ENCODE measurements around the gene COBL. TPM values are rescaled to one million over a fixed set of nuclear protein-coding genes. Genes with fewer than 3 reads are reported as not detected.

The COBL gene
- total and polyA plus RNA-seq, 2 of the 8 experiments (the other 6 are each of a cell fraction or from before 2014, with no cell fraction given), result 13.8 to 40.4 TPM

GRCh38 chr7:51298912-51299311 is 17.7 kb downstream of the COBL start:
- Histone ChIP-seq H2BK15ac (ENCODE audit: low read length) (0 out of 2 replicates have a peak overlapping the region, but pooled peaks have one; percentile 12), H3K27ac (ENCODE audit: low read depth, low read length) (no peak overlapping the region), H2BK12ac (ENCODE audit: low read depth, low read length) (peak overlapping the region; percentile 73; the same call in 1 of the 2 replicates), H3K79me1 (ENCODE audit: low read depth, low read length) (peaks cover 5% of the 10 kb centered on the region; the same call in 1 of the 2 replicates), H3K14ac (ENCODE audit: insufficient read length) (no peak overlapping the region), H3K36me3 (ENCODE audit: control insufficient read depth in 2 of 4, insufficient read depth in 4 of 4, low read length in 3 of 4) (no peaks in the 10 kb centered on the region), H3K79me2 (ENCODE audit: control insufficient read depth in 1 of 2, insufficient read depth in 2 of 2, low read length in 2 of 2) (peaks cover 6 to 83% of the 10 kb centered on the region in 2 experiments; a peak in 3 of 4 replicates), H3K9me3 (ENCODE audit: insufficient read depth in 2 of 2, low read depth in 1 of 2, low read length in 1 of 2) (no peaks in the 10 kb centered on the region), H2BK5ac (ENCODE audit: low read depth, low read length) (peak overlapping the region; percentile 64), H4K8ac (ENCODE audit: extremely low read depth, insufficient read depth, low read length) (no peak overlapping the region), H3K4me1 (replicated peaks in 1 of 4; ENCODE audit: control insufficient read depth in 3 of 4, insufficient read depth in 4 of 4, low read length in 3 of 4) (peaks cover 0 to 6% (median 5%) of the 10 kb centered on the region in 4 experiments; a peak in 3 of 7 replicates), H2BK20ac (ENCODE audit: low read length) (0 out of 2 replicates have a peak overlapping the region, but pooled peaks have one; percentile 36), H3K27me3 (replicated peaks in 1 of 4; ENCODE audit: control insufficient read depth in 3 of 4, extremely low read depth in 1 of 4, insufficient read depth in 3 of 4, low read length in 3 of 4) (no peaks in the 10 kb centered on the region), H4K91ac (replicated peaks; ENCODE audit: insufficient read length, low read length) (peak overlapping the region; percentile 53), H3K23me2 (ENCODE audit: low read depth, low read length) (no peaks in the 10 kb centered on the region), H2AK5ac (ENCODE audit: low read depth, low read length) (peak overlapping the region; percentile 43; the same call in 1 of the 2 replicates), H3K56ac (replicated peaks; ENCODE audit: insufficient read length, low read depth, low read length) (no peak overlapping the region), H3K4ac (replicated peaks; ENCODE audit: insufficient read length, low read depth, low read length) (no peak overlapping the region), H2BK120ac (replicated peaks; ENCODE audit: low read depth, low read length) (no peak overlapping the region), H3K18ac (ENCODE audit: extremely low read depth, low read length) (no peak overlapping the region), H4K20me1 (replicated peaks in 1 of 2; ENCODE audit: control insufficient read depth in 1 of 2, insufficient read depth in 2 of 2, low read length in 2 of 2) (peaks cover 0 to 5% of the 10 kb centered on the region in 2 experiments), H4K5ac (ENCODE audit: insufficient read length, low read depth, low read length) (no peak overlapping the region), H2AFZ (ENCODE audit: low read length) (no peak overlapping the region), H3K23ac (ENCODE audit: insufficient read length) (no peak overlapping the region), H3K4me2 (ENCODE audit: insufficient read depth in 1 of 2, low read depth in 2 of 2, low read length in 2 of 2) (no peak overlapping the region), H3K4me3 (ENCODE audit: extremely low read depth in 1 of 4, insufficient read depth in 2 of 4, low read depth in 3 of 4, low read length in 4 of 4) (no peak overlapping the region), H3K9ac (replicated peaks in 1 of 4; ENCODE audit: extremely low read depth in 1 of 4, low read depth in 3 of 4, low read length in 3 of 4) (no peak overlapping the region)
- FAIRE-seq, result no peak
- 93% methylated on average over 5 of the region's 5 CpGs; no CpG with 5 or more reads in 1 of the 2 experiments for WGBS, 2 experiments (ENCODE audit: extremely low coverage in 1 of 2, insufficient coverage in 1 of 2, insufficient read length in 1 of 2, insufficient replicate concordance in 2 of 2, low coverage in 1 of 2, low lambda C conversion rate in 2 of 2, missing lambda C conversion rate in 1 of 2)
- ChIA-PET POLR2A (ENCODE audit: partially characterized antibody) (interaction anchor here (1.4 to 2.2 kb wide), 2 partner anchors 9 to 28 kb away, joined by 8 to 10 read pairs; no protein-coding TSS in a partner anchor), CTCF (ENCODE audit: partially characterized antibody) (interaction anchor here (0.9 to 5.0 kb wide), 13 partner anchors 8 to 298 kb away, joined by 3 to 33 read pairs (median 4); no protein-coding TSS in a partner anchor)
- TF ChIP-seq SP1 (IDR thresholded peaks at IDR 0.05; ENCODE audit: low read depth, low read length), result no peak
- TF ChIP-seq NRF1 (IDR thresholded peaks at IDR 0.05; ENCODE audit: low read depth, low read length), result no peak
- no peak for TF ChIP-seq SIX5 (IDR thresholded peaks at IDR 0.05; ENCODE audit: low read depth, low read length)
- DNase-seq (ENCODE audit: low read depth in 1 of 2, low spot score in 2 of 2), result no peak
